ENCODE results near the gene HRH1. TPM values are rescaled to one million over a fixed set of nuclear protein-coding genes. Genes with fewer than 3 reads are reported as not detected.

The HRH1 gene
- total and polyA plus RNA-seq, 10 of the 15 experiments (the other 5 are each of a cell fraction or from before 2014, with no cell fraction given): not detected

GRCh38 chr3:11287404-11287803 lies 133.1 kb downstream of the HRH1 start:
- H3K9me3 ChIP-seq (replicated peaks; ENCODE audit: control insufficient read depth, insufficient read depth, low read length): no peaks in the 10 kb centered on the region
- no peaks in the 10 kb centered on the region for H3K27me3 ChIP-seq (replicated peaks in 1 of 2; ENCODE audit: control insufficient read depth in 2 of 2, insufficient read depth in 2 of 2, low read length in 1 of 2)
- FAIRE-seq (no peak), ATAC-seq (no peak), DNase-seq (ENCODE audit: low read depth, low spot score) (no peak)
- WGBS (ENCODE audit: insufficient coverage, insufficient replicate concordance, low lambda C conversion rate, missing lambda C conversion rate): 85% methylated on average over 10 of the region's 10 CpGs
- ChIA-PET SMC1A (ENCODE audit: uncharacterized antibody, unreplicated experiment) (interaction anchor here (1.0 to 7.2 kb wide), 9 partner anchors 9 to 50 kb away, joined by 3 to 73 read pairs (median 7); partner anchors contain the start of gene ATG7), RAD21 (ENCODE audit: unreplicated experiment) (interaction anchor here (1.2 to 3.4 kb wide), 4 partner anchors 14 to 364 kb away, joined by 3 to 38 read pairs (median 8); partner anchors contain the start of gene ATG7), POLR2A (interaction anchor here (1.3 to 2.4 kb wide), 4 partner anchors 10 to 19 kb away, joined by 5 to 16 read pairs (median 10); partner anchors contain the start of gene ATG7), CTCF (interaction anchor here (0.6 to 5.2 kb wide), 6 partner anchors 8 to 361 kb away, joined by 3 to 32 read pairs (median 12); partner anchors contain the start of gene ATG7)
- no peak overlapping the region for H3K9ac ChIP-seq (ENCODE audit: control insufficient read depth, insufficient read depth, low read length)
- no peak overlapping the region for H3K4me3 ChIP-seq
- H2AFZ ChIP-seq (ENCODE audit: control insufficient read depth, low read depth, low read length): no peak overlapping the region
- no peaks in the 10 kb centered on the region for H4K20me1 ChIP-seq (ENCODE audit: control insufficient read depth, insufficient read depth)
- BruUV-seq (replicated peaks): TSS peak; percentile 2
- H3K79me2 ChIP-seq (ENCODE audit: control insufficient read depth, insufficient read depth, low read length): peaks cover 2% of the 10 kb centered on the region
- intact Hi-C loops (cut with micrococcal nuclease; ENCODE audit: unreplicated experiment) (loop anchor here (5.0 kb wide), 1 partner anchor 50 kb away; no protein-coding TSS in a partner anchor), in situ Hi-C loops (cut with MboI) (no loop called here)
- peaks cover 36% of the 10 kb centered on the region for H3K4me1 ChIP-seq (ENCODE audit: control insufficient read depth, insufficient read depth, low read length)
- peak overlapping the region; percentile 91; the same call in 1 of the 2 replicates for H3K27ac ChIP-seq (ENCODE audit: control insufficient read depth, insufficient read depth)
- H3K36me3 ChIP-seq (ENCODE audit: control insufficient read depth in 2 of 2, insufficient read depth in 2 of 2, low read length in 1 of 2): peaks cover 0 to 2% of the 10 kb centered on the region in 2 experiments; a peak in 3 of 4 replicates
- no peak for TF ChIP-seq EZH2 (IDR thresholded peaks at IDR 0.05; ENCODE audit: borderline replicate concordance, control insufficient read depth, low read depth, low read length)
- no peak for TF ChIP-seq JUNB (IDR thresholded peaks at IDR 0.05)
- TF ChIP-seq CEBPZ (IDR thresholded peaks at IDR 0.05; ENCODE audit: low read depth, low read length): no peak
- no peak for TF ChIP-seq RUNX3 (IDR thresholded peaks at IDR 0.05; ENCODE audit: low read length)
- TF ChIP-seq ZNF217 (IDR thresholded peaks at IDR 0.05): no peak
- no peak overlapping the region; the same call in 1 of the 2 replicates for H3K4me2 ChIP-seq (ENCODE audit: control insufficient read depth, insufficient read depth)
